Stimulated activated CD4-positive, alpha-beta T cell treated with anti-CD3 and anti-CD28 coated beads, Interleukin-1b, Interleukin-23, amount 100 ng/mL, for 24 hours (primary cell): ENCODE measurements around the gene PACRG.

Source experiments
- DNase-seq, 4 experiments: peaks; one replicate each; pipeline ENCODE4 v3.0.0-alpha.2; 2020; ENCODE audit warnings: low read depth in 4 of 4, low spot score in 1 of 4

PACRG gene

DNA sequence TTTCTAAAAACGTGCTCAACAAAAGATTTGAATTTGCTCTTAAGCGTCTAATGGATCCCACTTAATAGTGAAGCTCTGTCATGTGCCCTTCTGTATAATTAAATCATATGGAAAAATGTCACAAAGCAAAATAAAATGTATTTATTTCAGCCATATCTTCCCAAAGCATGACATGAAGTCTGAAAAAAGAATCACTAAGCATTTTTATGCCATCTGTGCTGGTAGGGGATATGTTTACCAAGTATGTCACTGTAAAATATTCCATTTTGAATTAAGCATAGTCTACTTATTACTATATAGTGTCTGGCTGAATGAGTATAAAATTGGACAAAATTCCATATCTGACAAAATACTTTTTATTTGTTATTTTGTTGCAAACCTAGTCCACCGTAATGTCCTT is 438.7 kb downstream of the PACRG start:
- DNase-seq: no peak

DNA sequence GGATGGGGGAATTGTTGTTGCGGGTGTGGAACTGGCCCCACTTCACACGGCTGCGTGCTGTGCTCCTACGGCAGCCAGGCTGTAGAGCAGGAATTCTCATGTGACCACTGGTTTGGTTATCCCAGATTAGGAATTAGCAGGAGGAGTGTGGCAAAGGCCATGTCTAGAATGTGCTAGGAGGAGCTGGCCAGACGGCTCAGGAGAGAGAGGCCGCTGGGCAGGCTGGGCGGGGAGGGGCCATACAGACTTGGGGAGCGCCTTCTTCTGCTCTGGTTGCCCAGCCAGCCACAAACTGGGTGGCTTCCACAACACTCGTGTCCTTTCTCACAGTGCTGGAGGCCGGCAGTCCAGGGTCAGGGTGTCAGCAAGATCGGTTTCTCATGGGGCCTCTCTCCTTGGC is 441.7 kb downstream of the PACRG start:
- DNase-seq: no peak

DNA sequence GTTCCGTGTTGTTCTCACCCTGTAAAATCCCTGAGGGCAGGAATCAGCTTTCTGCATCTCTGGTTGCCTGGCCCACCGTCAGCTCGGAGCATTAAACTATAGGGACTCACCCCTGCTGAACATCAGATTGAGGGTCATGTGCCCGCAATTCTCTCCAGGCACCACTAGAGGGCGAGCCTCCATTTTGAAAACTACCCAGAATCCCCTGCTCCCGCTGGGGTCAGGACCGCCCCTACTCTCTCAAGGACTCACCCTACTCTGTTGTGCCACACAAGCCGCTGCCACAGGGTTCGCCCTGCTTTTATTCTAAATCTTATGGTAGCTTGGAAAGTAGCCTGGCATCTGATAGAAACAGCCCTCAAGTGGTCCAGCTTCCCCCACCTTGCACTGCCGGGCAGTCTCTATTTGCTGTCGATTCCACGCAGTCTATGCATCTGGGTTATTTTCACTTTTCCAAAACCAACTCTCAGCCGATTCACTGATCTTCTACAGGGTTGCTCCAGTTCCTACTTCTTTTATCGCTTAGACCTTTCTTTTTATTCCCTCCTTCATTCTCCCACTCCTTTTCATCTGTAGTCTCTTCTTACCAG is 442.6 kb downstream of the PACRG start:
- peak in 3 of 4 experiments; percentile 5 to 7 (median 5) for DNase-seq

DNA sequence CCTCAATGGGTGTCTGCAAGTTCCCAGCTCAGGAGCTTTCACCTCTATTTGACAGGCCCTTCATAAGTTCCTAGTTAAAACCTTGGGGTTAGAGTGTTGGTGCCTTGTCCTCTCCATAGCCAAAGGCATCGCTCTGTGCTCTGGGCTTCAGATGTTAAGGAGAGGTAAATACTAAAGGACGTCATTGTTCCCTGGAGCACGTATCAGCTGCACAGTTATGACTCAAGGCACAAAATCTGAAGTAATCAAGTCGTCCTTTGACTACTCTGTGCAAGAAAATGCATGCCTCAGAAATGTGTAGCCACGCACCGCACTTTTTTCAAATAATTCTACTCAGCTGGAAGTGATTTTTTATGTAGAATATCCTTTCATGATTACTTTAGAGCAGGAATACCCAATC is 446.0 kb downstream of the PACRG start:
- no peak for DNase-seq

DNA sequence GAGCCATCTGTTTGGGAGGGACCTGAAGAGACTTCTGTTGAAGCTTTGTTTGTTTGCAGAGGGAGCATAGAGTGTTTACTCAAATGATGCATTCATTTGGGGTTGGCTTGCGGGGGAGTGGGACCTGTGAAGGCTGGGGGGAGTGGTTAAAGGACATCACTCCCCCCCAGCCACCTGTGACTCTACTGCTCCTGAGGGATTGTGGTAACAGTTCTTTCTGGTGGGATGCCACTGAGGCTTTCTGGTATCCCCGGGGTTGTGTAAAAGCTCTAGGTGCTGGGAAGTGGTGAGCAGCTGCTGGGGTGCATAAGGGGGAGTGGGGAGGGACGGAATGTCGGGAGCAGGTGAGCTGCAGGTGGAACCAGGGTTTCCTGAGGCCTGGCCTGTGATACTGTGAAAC is 447.5 kb downstream of the PACRG start:
- DNase-seq: no peak

DNA sequence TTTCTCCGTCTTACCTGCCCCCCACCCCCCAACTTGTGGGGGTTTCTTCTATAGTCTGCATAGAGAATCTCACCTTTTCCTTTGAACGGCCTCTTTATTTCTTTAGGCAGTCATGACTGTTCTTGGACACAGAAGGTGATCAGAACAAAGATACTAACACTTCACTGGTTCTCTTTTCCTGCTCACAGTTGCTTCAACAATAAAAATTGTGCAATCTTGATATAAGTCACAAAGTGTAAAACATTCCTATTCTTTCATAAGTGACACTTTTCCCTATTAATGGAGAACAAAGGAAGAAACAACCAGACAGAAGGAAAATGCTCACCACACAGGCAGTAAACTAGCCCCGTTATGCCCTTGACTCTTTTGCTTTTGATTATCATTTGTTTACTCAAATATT is 448.3 kb downstream of the PACRG start:
- DNase-seq: no peak

DNA sequence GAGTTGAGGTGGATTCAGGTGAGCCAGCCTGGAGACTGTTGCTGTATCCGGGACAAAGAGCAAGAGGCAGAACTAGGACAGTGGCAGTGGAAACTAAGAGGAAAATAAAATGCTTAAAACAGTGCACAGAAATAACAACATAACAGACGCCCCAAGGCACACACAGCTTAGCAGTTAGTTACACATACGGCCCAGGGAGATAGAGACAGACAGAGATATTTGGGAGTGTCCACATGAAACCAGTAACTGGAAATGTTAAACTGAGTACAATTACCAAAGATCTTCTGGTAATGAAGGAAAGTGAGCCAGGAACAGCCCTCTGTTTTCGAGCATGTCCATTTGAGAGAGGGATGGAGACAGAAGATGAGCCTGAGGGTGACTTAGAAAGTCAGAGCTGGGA is 449.2 kb downstream of the PACRG start:
- no peak for DNase-seq

DNA sequence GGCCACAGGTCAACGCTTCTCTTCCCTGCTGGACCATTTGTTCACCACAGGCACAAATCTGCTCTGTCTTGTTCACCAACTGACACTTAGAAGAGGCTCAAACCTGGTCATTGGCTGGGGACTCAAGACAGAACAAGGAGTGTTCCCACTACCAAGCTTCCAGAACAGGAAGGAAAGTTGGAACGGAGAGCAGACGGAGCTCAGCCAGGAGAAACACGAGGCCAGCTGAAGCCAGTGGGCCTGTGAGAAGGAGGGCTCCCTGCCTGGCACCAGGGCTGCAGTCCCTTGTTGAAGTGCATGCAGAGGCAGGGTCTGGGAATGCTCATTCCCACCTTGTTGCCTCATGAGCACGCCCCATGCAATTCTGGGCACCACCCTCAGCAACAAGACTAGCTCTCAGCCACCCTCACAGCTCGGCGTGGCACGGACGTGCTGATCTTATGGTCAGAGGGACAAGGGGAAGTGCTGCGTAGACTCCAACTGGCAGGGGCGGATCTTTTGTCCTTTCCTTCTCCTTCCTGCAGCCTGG is 450.2 kb downstream of the PACRG start:
- DNase-seq: no peak

DNA sequence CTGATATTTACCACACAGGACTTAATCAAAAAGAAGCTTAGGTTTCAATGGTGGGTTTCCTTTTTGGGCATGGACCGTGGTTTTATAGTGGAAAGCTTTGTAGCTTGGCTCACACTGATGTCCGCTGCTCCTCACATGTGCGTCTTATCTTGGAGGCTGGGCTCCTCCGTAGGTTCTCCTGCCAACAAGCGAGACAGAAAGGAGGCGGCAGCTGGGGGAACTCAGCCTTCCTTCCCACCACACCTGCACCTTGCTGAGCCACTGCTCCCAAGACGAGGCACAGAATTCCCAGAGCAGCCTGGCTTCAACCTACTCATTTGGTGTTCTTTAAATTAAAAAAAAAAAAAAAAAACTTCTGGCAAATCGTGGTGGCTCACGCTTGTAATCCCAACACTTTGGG is 451.3 kb downstream of the PACRG start:
- DNase-seq: no peak

DNA sequence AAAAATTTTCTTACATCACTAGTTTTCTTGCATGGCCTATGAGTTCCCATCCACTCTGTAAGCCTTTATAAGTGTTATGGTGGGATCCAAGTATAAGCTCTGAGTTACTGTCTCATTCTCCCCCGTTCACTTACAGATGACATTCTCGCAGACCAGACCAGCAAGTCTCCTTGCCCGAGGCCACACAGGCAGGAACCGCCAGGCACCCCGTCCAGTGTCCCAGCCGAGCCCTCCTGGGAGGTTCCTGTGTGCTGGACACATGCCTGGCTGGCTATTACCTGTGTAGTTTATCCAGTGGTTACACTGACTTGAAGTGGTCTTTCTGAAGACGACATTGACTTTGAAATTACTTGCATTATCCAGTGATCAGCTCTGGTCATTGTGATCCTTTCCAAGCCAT is 451.9 kb downstream of the PACRG start:
- no peak for DNase-seq

DNA sequence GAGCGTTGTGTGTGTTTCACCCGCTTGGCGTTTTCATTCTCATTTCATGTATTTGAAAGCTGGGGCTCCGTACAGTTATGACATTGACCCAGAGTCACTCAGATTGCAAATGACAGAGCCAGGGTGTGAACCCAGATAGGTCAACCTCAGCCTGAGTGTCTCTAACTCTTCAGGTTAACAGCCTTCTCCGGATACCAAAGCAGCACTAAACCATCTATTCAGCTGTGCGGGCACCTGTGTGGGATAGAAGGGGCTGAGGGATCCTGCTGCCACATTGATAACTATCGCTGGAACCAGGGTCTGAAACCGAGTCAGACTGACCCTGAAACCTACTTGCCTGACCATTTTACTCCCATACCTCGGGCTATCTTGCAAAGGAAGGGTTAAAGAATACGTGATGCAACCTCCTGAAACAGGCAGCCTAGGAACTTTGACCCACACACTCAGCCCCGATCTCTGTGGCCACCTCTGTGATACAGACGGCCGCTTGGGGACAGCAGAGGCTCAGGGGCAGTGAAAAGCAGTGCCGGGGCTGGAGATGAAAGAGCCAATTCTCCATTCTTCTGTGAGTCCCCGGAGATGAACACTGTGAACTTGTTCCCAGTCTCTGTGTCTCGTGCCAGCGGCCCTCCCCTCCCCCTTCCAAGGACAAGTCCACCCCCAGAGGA is 453.2 kb downstream of the PACRG start:
- DNase-seq: no peak

DNA sequence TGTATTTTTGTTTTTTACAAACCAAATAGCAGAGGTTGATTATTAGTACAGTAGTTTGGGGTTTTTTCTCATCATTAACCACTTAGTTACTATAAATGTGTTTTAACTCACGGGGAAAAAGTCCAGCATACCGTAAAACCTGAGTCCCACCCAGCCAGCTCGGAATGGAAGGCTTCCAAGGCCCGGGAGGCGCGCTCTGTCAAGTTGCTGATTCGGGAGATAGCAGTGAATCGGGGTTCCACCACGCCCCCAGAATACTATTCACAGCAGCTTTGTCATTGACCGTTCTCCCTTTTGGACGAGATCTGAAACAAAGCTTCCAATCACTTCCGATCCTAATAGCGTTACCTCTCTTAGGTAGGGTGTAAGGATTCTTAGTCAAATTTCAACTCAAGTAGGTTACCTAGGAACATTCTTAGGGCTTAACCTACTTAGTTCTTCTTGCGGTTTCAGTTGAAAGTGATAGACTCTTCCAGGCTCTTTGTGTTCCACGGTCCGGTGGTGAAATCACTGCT is 453.9 kb downstream of the PACRG start:
- no peak for DNase-seq

DNA sequence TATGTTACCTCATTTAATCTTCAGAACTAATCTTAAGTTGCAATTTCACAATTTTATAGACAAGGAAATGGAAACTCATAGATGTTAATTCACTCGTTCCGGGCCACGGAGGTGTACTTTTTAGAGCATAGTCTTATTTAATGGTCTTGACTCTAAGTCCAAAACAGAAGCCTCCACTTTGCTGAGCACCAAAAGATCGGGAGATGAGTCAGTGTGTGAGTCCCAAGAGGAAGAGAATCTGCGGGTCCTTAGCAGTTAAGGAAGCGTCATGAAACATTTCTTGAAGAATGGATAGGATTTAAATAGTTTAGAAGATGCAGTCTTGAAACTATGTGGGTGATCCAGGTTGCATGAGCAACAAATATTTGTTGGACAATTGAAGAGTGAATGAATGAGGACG is 454.9 kb downstream of the PACRG start:
- no peak for DNase-seq

DNA sequence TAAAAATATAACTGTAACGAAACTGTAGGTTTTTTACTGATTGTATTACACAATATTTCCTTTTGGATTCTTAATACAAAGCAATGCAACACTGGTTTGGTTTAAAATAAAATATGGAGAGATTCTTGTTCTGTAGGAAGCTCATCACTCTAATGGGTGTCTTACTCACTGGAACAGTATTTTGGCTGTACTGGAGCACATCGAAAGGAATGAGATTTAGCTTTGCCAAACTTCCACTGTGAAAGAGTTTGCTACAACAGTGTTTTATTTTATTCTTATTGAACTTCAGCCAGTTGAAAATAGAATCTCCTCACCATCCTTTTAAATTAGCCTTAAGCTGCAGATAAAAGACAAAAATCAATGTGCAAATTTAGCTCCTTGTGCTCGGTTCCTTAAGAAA is 456.0 kb downstream of the PACRG start:
- DNase-seq: no peak

DNA sequence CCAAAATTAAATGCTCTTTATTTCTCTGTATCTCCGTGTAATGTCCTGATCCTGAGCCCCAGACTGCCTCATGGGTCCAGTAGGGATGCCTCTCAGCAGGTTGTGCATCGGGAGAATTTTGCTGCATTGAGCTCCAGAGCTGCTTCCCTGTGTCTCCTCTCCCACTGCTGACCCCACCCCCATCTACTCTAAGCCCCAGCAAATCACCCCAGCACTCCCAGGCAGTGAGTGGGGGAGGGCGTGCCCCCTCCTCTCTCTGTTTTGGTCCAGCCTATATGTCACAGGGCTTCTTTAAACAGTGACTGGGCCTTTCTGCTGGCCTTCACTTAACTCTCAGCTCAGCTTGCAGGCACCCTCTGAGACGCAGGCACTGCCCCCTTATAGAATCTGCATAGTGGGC is 458.0 kb downstream of the PACRG start:
- DNase-seq: no peak

DNA sequence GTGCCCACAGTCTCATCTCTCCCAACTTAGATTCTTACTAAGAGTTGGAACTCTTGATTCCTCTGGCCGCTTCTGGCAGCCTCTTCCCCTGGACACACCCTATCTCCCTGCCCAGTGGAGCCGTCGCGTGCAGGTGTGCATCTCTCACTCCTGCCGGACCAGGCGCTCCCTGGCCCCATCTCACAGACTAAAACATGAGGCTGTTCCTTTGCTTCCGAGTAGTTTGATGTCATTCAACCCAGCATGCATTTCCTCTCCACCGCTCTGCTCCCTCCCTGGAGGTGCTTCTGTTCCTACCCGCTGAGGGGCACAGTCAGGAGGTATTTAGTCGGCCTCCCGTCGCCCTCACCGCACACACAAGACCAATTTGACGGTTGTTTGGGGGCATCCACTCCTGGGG is 458.8 kb downstream of the PACRG start:
- no peak for DNase-seq

DNA sequence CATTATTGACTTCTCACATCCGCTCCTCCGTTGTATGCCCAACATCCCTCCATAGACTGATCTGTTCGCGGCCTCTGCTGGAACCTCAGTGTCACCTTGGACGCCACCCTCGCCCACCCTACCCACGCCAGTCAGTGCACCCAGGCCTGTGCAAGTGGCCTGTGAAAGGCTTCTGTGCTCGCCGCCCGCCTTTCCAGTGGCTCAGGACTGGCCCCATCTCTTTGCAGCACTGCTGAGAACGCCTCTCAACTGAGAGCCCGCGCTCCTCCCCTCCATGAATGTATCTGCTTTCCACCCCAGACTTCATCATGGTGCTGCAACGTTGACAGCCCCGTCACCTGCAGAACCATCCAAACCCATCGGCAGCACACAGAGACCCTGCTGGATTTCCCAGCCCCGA is 459.4 kb downstream of the PACRG start:
- DNase-seq: no peak

DNA sequence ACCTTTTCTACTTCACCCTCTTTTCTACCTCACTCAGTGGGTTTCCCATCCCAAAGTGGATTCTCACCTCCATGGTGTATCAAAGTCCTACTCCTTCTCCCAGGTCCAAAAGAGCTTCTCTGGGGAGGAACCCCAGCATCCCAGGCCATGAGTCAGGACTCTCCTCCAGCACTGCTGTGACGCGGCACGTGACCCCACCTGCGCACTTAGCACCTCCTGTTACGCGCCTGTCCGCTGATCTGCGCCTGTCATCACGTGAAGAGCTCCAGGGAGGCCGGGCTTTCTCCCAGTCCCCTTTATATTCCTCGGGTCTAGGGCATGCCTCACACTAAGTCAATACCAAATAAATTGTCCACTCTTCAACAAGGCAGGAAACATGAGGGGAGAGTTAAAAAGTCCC is 459.8 kb downstream of the PACRG start:
- DNase-seq: no peak

DNA sequence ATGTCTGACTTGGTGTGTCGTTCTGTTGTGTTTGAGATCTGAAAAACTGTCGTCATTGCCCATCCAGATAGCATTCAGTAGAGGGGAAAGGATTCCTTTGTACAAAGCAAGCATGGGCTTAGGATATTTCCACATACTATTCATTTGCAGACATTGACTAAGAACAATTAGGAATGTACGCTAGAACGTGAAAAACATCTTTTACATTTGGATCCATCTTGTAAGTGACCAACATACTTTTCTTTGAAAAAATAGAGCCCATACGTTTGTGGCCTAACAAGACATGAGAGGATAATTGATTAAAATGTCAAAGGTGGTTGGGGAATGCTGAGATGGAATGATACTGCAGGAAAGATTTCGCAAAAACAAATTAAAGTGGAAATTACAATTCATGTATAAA is 461.0 kb downstream of the PACRG start:
- no peak for DNase-seq

DNA sequence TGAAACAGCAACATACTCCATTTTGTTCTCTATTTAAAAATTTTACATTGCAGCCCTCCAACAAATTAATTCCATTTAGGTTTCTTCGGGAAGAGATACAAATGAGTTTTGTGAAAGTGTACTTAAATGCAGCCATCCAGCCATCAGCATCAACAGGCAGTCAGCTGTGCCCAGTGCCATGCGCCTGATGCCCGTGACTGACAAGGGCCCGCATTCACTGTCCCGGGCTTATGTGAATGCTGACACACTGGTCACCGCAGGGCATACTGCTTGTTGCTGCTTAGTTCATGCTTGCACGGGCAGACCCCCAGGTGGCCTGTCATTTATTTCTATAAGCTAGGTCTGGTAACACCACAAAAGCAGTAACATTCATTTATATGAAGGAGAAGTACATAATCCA is 461.8 kb downstream of the PACRG start:
- DNase-seq: no peak

DNA sequence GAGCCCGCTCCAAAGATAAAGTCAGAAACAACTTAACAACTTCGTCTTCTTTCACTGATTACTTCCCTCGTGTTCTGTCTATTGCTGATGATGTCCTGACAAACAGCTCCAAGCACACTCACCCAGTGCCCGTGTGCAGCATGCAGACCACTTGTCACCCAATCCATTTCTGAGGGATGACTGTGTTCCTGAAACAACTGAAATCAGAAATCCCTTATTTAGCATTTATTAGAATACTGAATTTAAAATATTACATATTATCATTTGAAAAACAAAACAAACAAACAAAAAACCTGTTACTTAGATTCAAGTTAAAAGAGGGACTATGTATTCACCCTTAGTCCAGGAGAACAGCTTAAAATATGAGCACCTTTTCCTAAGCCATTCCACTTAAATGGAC is 463.0 kb downstream of the PACRG start:
- no peak for DNase-seq

DNA sequence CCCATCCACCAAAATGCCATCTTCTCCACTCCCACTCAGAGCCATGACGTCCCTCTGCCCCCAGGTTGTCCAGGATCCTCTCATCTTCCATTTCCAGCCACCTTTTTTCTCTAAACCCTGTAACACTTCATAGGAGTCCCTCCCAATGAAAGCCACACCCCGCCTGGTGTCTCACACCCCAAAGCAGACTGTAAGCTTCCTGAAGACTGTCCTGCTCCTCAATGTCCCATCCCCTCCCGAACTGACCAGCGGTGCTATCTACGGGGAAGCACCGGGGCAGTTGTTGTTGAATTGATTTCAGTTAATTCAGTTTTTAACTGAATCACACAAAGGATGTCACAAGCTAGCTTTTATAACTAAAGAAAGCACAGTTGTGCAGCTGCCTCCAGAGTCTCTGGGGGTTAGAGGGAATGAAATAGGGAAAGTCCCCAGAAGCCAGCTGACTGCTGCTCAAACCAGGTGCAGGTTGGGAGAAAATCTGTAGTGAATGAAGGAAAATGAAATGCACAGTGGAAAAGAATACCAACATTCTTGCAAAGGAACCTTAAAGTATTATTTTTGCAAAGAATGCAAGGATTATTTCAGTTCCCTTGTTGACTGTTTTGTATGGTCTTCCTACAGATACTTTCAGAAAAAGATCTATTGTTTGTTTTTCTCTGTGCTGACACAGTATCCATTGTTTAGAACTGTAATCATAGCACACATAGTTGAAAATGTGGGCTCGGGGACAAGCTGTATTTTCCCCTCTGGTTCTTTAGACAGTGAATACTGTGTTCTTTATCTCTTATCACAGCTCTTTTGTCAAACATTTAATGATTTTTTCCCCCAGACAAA is 464.1 kb downstream of the PACRG start:
- DNase-seq: no peak
